HFFc6 (cell line): ENCODE results near the gene NLGN1. TPM values are rescaled to one million over a fixed set of nuclear protein-coding genes. Genes with fewer than 3 reads are reported as not detected.

Experiments
- DNase-seq: peaks from one replicate; pipeline ENCODE4 v3.0.0-alpha.2; 2018
- H3K27ac Mint-ChIP-seq: 2 replicates; pipeline ENCODE4 v1.8.0; 2020; ENCODE audit warnings: mild to moderate bottlenecking, mixed read lengths
- H3K27me3 Mint-ChIP-seq: 2 replicates; pipeline ENCODE4 v1.8.0; 2021; ENCODE audit warnings: mild to moderate bottlenecking, moderate library complexity, mixed read lengths; ENCODE audit not compliant: insufficient read depth
- H3K36me3 Mint-ChIP-seq: 2 replicates; pipeline ENCODE4 v1.8.0; 2021; ENCODE audit warnings: low read depth, mixed read lengths
- H3K4me1 Mint-ChIP-seq: 2 replicates; pipeline ENCODE4 v1.8.0; 2020; ENCODE audit warnings: low read depth, mixed read lengths
- H3K4me3 Mint-ChIP-seq: 2 replicates; pipeline ENCODE4 v1.8.0; 2020; ENCODE audit warnings: mild to moderate bottlenecking, moderate library complexity, mixed read lengths
- H3K9me3 Mint-ChIP-seq: 2 replicates; pipeline ENCODE4 v1.8.0; 2020; ENCODE audit warnings: mild to moderate bottlenecking, mixed read lengths
- CTCF ChIP-seq: fragments of 200-600 bp; sonication (generic); IDR thresholded peaks from 2 replicates; pipeline ENCODE4 v1.5.0; 2021; ENCODE audit warnings: antibody characterized with exemption, mild to moderate bottlenecking
- total RNA-seq, 6 experiments: library from RNA; stranded (reverse); fragmentation: NEBNext Ultra II Directional; extraction: Animal tissue kit (Norgen Biotek cat#: 25700); gene quantifications; 2 replicates in 1 of 6; 3 replicates in 5 of 6; pipeline ENCODE4 v1.2.3, GENCODE V29; 2021

NLGN1 gene
- total RNA-seq, 6 experiments from 2014 or later, result 10.0 to 17.2 (median 15.7) TPM

- TF ChIP-seq CTCF, result no peak
- H3K27ac Mint-ChIP-seq, result no peak overlapping the region
- H3K4me1 Mint-ChIP-seq, result peaks cover 23% of the 10 kb centered on the region
- no peak overlapping the region for H3K4me3 Mint-ChIP-seq
- H3K36me3 Mint-ChIP-seq, result no peaks in the 10 kb centered on the region
- no peaks in the 10 kb centered on the region for H3K27me3 Mint-ChIP-seq
- peak; percentile 6 for DNase-seq
- no peaks in the 10 kb centered on the region for H3K9me3 Mint-ChIP-seq
Measured at GRCh38 chr3:174153871-174154270, 756.3 kb downstream of the NLGN1 start.

- H3K36me3 Mint-ChIP-seq, result peaks cover 3% of the 10 kb centered on the region
- H3K4me1 Mint-ChIP-seq, result peaks cover 47% of the 10 kb centered on the region
- peaks cover under 1% of the 10 kb centered on the region for H3K9me3 Mint-ChIP-seq
- no peak overlapping the region for H3K27ac Mint-ChIP-seq
- TF ChIP-seq CTCF, result no peak
- H3K27me3 Mint-ChIP-seq, result no peaks in the 10 kb centered on the region
- DNase-seq, result no peak
- H3K4me3 Mint-ChIP-seq, result no peak overlapping the region
Measured at GRCh38 chr3:174156200-174156599, 758.7 kb downstream of the NLGN1 start.

- Mint-ChIP-seq H3K36me3 (peaks cover 19% of the 10 kb centered on the region), H3K27ac (peak overlapping the region; percentile 50; the same call in 1 of the 2 replicates)
- no peak for TF ChIP-seq CTCF
Measured at GRCh38 chr3:174158674-174159073, 761.1 kb downstream of the NLGN1 start.

GRCh38 chr3:174159604-174160003 is 762.1 kb downstream of the NLGN1 start:
- TF ChIP-seq CTCF, result no peak
- H3K36me3 Mint-ChIP-seq, result peaks cover 28% of the 10 kb centered on the region
- no peak overlapping the region for H3K4me3 Mint-ChIP-seq

More at GRCh38 chr3:174158674-174159073, 761.1 kb downstream of the NLGN1 start:
- DNase-seq, result peak; percentile 14
- peaks cover 5% of the 10 kb centered on the region for H3K9me3 Mint-ChIP-seq
- H3K27me3 Mint-ChIP-seq, result no peaks in the 10 kb centered on the region
- peak overlapping the region; percentile 55 for H3K4me3 Mint-ChIP-seq
- peaks cover 64% of the 10 kb centered on the region for H3K4me1 Mint-ChIP-seq

GRCh38 chr3:174162550-174162949 is 765.0 kb downstream of the NLGN1 start:
- H3K9me3 Mint-ChIP-seq, result peaks cover 26% of the 10 kb centered on the region
- DNase-seq, result peak; percentile 53

More at GRCh38 chr3:174159604-174160003, 762.1 kb downstream of the NLGN1 start:
- peak overlapping the region; percentile 29; the same call in 1 of the 2 replicates for H3K27ac Mint-ChIP-seq
- H3K9me3 Mint-ChIP-seq, result peaks cover 14% of the 10 kb centered on the region
- peaks cover 55% of the 10 kb centered on the region for H3K4me1 Mint-ChIP-seq
- H3K27me3 Mint-ChIP-seq, result no peaks in the 10 kb centered on the region
- no peak for DNase-seq

More at GRCh38 chr3:174162550-174162949, 765.0 kb downstream of the NLGN1 start:
- H3K27ac Mint-ChIP-seq, result peak overlapping the region; percentile 67
- peaks cover 49% of the 10 kb centered on the region for H3K36me3 Mint-ChIP-seq
- peaks cover 60% of the 10 kb centered on the region for H3K4me1 Mint-ChIP-seq
- no peaks in the 10 kb centered on the region for H3K27me3 Mint-ChIP-seq
- no peak overlapping the region for H3K4me3 Mint-ChIP-seq
- TF ChIP-seq CTCF, result no peak
